Measurements from ENCODE around the gene MYL4.
"Not testable (repeated sequence)": the region's sequence is repeated elsewhere in the genome, so short reads cannot be mapped to it uniquely, and the experiment has no call there.

The MYL4 gene

GRCh38 chr17:47222047-47222446 lies 12.9 kb downstream of the MYL4 start:
- DNase-seq = no peak

DNA sequence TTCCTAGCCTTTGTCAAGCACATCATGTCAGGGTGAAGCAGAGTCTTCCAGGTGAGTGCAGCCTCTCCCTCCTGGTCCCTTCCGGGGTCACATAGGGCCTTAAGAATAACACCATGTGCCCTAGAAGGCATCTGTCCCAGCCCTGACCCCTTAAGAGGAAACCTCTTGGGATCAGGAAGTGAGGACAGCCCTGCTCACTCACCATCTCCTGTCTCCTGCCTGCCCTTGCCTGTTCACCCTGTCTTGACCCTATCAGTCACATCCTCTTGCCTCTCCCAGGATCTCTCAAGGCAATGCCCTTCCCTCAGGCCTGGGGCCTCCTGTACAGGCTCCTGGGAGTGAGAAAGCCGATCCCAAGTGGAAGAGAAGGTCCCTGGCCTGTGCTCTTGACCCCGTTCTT lies 13.9 kb downstream of the MYL4 start:
- DNase-seq = no peak

DNA sequence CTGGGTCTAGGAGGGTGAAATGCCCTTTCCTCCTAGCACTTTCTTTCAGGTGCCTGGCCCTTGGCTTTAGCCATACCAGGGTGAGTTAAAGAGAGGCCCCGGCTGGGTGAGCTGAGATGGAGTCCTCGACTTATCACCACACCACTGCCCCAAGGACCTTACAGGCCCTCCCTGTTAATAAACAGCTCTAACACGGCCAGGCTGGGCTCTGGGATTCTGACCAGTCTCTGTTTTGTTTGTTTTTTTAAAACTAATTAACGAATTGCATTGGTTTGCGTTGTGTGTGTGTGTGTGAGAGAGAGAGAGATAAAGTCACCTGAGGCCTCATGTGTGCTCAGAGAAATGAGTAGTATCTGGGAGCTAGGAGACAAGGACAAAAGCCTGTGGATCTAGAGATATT lies 14.3 kb downstream of the MYL4 start:
- DNase-seq = no peak

- not testable (repeated sequence) for DNase-seq
Observed at GRCh38 chr17:47224077-47224476, 14.9 kb downstream of the MYL4 start.

DNA sequence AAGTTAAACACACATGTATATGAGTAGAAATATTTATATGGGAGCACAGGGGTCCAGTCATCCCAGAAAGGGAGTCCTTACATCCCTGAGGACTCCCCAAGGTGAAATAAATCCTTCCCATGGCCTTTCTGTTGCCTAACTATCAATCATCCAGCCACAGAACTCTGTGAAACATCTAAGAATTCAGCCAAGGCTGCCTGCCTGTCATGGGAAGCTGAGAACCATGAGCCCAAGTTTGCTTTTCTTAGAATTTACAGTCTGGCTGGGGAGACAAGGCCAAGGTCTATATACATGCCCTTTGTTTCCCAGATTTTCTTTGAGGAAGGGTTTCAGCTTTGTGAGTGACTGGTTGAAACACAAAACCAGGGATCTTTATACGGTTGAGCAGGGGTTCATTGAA lies 15.8 kb downstream of the MYL4 start:
- no peak for DNase-seq

DNA sequence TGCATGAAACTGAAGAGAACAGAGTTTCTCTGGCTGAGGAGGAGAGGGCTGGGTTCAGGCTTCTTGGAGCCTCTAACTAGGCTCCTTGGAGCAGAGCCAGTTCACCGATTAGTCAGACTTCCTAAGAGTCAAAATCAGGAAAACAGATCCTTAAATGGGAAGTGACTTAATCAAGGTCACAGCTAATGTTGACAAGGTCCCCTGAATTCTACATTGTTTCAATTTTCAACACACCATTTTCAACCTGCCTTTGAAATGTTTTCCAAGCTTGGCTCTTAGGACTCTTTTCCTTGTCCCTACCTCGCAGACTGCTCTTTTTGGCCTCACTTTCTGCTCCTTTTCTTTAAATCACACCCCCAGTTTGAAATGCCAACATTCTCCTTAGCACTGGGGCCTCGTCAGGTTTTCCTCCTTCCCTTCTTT lies 16.3 kb downstream of the MYL4 start:
- no peak for DNase-seq

- DNase-seq = no peak
Observed at GRCh38 chr17:47225911-47226688, 17.0 kb downstream of the MYL4 start.

DNA sequence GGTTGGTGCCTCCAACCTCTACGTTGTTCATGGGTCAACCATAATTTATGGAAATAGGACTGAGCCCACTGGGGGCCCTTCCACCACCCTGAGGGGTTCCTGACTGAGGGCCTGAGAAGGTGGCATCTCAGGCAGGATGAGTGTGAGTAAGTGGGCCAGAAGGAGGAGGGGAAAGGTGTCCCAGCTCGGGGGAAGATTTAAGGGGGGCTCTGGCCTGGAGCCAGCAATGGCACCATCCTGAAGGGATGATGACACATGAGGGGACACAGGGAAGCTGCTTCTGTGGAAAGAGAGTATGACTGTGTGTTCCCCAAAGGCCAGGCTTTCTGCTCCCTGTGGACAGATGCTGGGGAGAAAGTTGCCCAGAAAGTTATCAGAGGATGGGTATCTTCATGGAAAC lies 18.7 kb downstream of the MYL4 start:
- DNase-seq = no peak

- peak; percentile 66 for DNase-seq
Observed at GRCh38 chr17:47229535-47230443, 20.6 kb downstream of the MYL4 start.

DNA sequence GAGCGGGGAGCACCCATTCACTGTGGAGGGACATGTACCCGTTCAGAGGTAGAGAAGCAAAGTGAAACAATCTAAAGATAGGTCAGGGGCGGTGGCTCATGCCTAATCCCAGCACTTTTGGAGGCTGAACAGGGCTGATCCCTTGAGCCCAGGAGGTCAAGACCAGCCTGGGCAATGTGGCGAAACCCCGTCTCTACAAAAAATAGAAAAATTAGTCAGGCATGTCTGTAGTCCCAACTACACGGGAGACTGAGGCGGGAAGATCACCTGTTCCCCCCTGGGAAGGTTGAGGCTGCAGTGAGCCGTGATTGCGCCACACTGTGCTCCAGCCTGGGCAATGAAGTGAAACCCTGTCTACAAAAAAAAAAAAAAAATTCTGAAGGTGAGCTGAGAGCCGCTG lies 21.7 kb downstream of the MYL4 start:
- no peak for DNase-seq

GRCh38 chr17:47231334-47231733 lies 22.2 kb downstream of the MYL4 start:
- DNase-seq = no peak

DNA sequence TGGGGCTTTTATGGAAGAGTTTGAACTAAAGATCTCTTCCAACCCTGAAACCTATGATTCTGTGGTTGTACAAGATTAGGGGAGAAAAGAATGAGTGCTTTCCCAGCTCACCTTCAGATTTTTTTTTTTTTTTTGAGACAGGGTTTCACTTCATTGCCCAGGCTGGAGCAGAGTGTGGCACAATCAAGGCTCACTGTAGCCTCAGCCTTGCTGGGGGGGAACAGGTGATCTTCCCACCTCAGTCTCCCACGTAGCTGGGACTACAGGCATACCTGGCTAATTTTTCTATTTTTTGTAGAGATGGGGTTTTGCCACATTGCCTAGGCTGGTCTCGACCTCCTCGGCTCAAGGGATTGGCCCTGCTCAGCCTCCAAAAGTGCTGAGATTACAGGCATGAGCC lies 22.7 kb downstream of the MYL4 start:
- no peak for DNase-seq

- DNase-seq = no peak
Observed at GRCh38 chr17:47232465-47232864, 23.3 kb downstream of the MYL4 start.

DNA sequence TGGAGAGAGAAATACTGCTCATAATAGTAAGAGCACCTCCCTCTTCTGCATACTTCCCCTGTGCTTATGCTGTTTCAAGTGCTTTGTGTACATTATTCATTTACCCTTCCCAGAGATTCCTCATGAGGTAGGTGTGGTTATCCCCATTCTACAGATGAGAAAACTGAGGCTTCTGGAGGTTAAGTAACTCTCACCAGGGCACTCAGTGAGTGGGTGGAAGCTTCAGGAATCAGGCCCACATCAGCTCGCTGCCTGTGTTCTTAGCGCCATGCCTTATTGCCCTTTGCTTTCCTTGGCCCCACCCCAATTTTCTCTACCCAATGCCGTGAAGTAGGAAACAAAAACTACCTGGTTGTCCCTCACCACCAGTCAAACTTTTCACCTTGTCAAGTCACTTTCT lies 26.4 kb downstream of the MYL4 start:
- no peak for DNase-seq

DNA sequence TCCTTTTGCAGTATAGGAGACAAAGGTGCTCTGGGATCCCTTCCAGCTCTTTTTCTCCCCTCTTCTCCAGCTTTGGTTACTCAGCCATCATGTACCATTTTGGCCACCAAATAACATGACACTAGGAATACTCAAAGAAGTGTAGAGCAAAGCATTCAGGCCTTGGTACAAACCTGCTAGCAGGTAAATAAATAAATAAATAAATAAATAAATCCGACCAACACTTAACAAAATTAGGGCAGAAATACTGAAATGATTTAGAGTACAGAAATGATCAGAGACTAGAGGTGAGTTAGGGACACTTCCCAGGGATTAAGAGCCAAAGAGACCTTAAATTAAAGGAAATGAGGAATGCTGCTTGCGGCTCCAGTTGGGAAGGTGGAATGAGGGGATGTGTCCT lies 26.8 kb downstream of the MYL4 start:
- no peak for DNase-seq

DNA sequence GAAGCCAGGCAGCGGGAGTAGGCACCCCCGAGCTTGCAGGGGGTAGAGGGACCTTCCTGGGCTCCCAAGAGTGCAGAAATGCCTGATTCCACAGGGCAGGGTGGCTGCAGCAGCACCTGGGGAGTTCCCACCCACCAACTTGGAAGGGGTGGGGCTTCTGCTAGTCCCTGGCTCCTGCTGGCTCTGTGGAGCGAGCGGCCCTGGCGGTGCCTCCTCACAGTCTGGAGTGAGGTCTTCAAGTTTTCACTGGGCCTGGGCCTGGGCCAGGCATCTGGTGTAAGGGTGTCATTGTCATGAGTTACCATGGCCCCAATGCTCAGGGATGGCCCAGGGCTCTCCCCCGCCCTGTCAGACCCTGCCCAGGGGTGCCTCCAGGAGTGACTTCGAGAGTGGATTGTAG lies 28.7 kb downstream of the MYL4 start:
- no peak for DNase-seq

GRCh38 chr17:47238321-47239010 lies 29.3 kb downstream of the MYL4 start:
- no peak for DNase-seq

DNA sequence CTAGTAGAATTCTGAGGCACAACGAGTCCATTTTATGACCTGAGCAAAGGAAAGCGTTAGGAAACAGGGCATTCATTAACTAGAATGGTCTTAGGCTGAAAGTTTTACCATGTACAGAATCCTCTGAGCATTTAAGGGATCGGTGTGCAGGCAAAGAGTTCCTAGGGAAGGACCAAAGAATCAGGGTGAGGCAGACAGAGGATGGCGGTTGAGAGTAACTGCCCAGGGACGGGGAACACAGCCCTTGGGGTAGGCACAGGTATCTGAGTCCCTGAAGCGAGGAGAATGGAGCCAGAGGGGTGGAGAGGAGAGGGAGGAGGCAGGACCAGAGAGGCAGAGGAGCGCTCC lies 30.4 kb downstream of the MYL4 start:
- DNase-seq = no peak

DNA sequence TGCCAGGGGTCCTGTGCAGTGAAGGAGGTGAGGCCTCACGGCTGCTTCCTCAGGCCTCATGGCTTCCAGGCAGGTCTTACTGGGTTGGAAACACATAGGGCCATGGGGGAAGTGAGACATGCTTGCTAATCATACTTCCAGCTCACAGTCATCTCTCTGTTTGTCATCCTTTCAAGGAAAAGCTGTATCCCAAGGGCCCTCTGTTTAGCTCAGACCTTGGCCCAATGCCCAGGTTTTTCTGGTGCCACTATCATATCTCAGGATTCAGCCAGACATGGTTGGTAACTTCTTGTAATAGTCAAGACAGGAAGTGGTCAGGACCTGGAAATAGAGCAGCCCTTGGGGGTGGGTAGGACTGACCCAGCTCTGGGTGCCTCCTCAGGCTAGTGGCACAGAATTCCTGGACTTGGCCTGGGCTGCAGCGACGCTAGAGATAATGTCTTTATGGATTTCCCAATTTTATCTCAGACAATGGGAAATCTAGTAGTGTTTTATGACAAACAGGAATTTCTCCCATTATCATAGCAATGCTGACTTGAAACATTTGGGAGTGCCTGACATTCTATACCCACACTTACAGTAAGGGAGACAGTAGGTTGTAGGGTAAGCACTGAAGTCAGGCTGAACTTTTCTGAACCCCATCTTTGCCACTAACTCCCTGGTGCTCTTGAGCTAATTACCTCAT lies 31.0 kb downstream of the MYL4 start:
- DNase-seq = no peak

- no peak for DNase-seq
Observed at GRCh38 chr17:47240806-47241205, 31.7 kb downstream of the MYL4 start.

DNA sequence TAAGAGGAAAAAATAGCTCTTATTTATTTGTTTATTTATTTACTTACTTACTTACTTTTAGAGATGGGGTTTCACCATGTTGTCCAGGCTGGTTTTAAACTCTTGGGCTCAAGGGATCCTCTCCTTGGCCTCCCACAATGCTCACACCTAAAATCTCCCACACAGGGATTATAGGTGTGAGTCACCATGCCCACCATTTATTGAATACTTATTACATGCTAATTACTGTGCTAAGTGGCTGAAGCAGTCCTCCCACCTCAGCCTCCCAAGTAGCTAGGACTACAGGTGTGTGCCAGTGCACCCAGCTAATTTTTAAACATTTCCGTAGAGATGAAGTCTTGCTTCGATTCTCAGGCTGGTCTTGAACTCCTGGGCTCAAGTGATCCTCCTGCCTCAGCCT lies 33.5 kb downstream of the MYL4 start:
- no peak for DNase-seq

DNA sequence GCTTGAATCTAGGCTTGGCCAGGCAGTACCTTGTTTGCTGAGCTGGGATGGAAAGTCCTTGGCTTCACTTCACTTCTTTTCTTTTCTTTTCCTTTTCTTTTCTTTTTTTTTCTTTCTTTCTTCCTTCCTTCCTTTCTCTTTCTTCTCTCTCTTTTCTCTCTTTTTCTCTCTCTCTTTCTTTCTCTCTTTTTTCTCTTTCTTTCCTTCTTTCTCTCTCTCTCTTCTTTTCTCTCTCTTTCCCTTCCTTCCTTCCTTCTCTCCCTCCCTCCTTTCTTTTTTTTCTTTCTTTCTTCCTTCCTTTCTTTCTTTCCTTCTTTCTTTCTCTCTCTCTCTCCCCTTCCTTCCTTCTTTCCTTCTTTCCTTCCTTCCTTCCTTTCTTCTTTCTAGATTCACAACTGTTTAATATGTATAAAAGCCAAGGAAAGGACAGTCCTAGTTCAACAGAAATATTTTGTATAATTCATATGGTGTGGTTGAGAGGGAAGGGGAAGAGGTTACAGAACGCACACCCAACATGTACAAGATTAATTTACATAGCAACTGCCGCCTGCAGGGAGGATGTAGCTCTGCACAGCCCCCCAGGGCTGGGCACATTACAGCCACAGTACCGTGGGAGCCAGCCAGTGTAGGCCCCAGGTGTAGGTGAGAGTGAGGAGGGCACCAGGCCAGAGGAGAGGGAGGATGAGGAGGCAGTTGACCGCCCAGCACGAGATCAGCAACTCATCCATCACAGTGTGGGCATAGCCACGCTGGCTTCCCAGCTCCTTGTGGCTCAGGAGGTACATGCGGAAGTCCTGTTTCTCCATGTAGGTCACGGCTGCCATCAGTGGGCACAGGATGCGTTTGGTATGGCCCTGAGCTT lies 34.8 kb downstream of the MYL4 start:
- no peak for DNase-seq

All from stimulated activated CD4-positive, alpha-beta T cell treated with anti-CD3 and anti-CD28 coated beads, Interleukin-4, amount 100 ng/mL, for 1 hour (primary cell).